Progenitor cell of endocrine pancreas (in vitro differentiated cells): Measurements from ENCODE around the gene IFI6. TPM values are rescaled to one million over a fixed set of nuclear protein-coding genes. Genes with fewer than 3 reads are reported as not detected.
"Not testable (repeated sequence)": the region's sequence is repeated elsewhere in the genome, so short reads cannot be mapped to it uniquely, and the experiment has no call there.

Experiments used
- DNase-seq: peaks from one replicate; pipeline ENCODE4 v3.0.0; 2021; ENCODE audit warnings: low spot score; ENCODE audit not compliant: unreplicated experiment
- H3K27ac Mint-ChIP-seq: 2 replicates; pipeline ENCODE4 v1.8.0; 2021; ENCODE audit warnings: mild to moderate bottlenecking, moderate library complexity, mixed read lengths
- H3K27me3 Mint-ChIP-seq: 2 replicates; pipeline ENCODE4 v1.8.0; 2021; ENCODE audit warnings: mixed read lengths
- H3K36me3 Mint-ChIP-seq: 2 replicates; pipeline ENCODE4 v1.8.0; 2022; ENCODE audit warnings: mixed read lengths; ENCODE audit not compliant: insufficient read depth
- H3K4me1 Mint-ChIP-seq: 2 replicates; pipeline ENCODE4 v1.8.0; 2021; ENCODE audit warnings: low read depth, mixed read lengths
- H3K4me3 Mint-ChIP-seq: 2 replicates; pipeline ENCODE4 v1.8.0; 2021; ENCODE audit warnings: low read depth, mild to moderate bottlenecking, moderate library complexity, mixed read lengths
- H3K9me3 Mint-ChIP-seq: 2 replicates; pipeline ENCODE4 v1.8.0; 2021; ENCODE audit warnings: low read depth, mixed read lengths
- total RNA-seq: library from RNA; stranded (reverse); gene quantifications from 2 replicates; pipeline ENCODE4 v1.2.1, GENCODE V29; 2021
- TF ChIP-seq, protein P1 (sequence below): fragments of 200-600 bp; sonication (generic); IDR thresholded peaks from one replicate; pipeline ENCODE4 v1.5.0; 2021; ENCODE audit warnings: antibody characterized with exemption, mild to moderate bottlenecking; ENCODE audit not compliant: unreplicated experiment

The IFI6 gene
- total RNA-seq, 1 donor from 2014 or later: 4.4 TPM

GRCh38 chr1:27621051-27621920 is 50.7 kb downstream of the IFI6 start:
- no peaks in the 10 kb centered on the region for H3K9me3 Mint-ChIP-seq
- no peaks in the 10 kb centered on the region for H3K36me3 Mint-ChIP-seq
- H3K27ac Mint-ChIP-seq: no peak overlapping the region
- H3K27me3 Mint-ChIP-seq: peaks cover 19% of the 10 kb centered on the region
- TF ChIP-seq, protein P1, sequence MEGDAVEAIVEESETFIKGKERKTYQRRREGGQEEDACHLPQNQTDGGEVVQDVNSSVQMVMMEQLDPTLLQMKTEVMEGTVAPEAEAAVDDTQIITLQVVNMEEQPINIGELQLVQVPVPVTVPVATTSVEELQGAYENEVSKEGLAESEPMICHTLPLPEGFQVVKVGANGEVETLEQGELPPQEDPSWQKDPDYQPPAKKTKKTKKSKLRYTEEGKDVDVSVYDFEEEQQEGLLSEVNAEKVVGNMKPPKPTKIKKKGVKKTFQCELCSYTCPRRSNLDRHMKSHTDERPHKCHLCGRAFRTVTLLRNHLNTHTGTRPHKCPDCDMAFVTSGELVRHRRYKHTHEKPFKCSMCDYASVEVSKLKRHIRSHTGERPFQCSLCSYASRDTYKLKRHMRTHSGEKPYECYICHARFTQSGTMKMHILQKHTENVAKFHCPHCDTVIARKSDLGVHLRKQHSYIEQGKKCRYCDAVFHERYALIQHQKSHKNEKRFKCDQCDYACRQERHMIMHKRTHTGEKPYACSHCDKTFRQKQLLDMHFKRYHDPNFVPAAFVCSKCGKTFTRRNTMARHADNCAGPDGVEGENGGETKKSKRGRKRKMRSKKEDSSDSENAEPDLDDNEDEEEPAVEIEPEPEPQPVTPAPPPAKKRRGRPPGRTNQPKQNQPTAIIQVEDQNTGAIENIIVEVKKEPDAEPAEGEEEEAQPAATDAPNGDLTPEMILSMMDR: no peak
- no peak overlapping the region for H3K4me3 Mint-ChIP-seq
- DNase-seq: no peak
- H3K4me1 Mint-ChIP-seq: no peaks in the 10 kb centered on the region

DNA sequence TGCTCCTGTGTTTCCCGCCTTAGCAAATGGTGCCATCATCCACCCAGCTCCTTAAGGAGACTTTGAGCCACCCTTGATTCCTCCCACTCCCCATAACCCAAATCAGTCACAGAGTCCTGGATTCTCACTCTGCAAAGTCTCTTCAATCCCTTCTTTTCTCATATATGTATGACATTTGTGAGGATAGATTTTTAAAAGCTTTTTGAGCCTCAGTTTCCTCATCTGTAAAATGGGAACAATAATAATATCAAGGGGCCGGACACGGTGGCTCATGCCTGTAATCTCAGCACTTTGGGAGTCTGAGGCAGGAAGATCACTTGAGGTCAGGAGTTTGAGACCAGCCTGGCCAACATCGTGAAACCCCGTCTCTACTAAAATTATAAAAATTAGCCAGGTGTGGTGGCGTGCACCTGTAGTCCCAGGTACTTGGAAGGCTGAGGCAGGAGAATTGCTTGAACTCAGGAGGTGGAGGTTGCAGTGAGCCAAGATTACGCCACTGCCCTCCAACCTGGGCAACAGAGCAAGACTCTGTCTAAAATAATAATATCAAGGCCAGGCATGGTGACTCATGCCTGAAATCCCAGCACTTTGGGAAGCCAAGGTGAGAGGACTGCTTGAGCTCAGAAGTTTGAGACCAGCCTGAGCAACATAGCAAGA is 52.1 kb downstream of the IFI6 start:
- H3K36me3 Mint-ChIP-seq, DNase-seq, H3K27ac Mint-ChIP-seq, H3K4me3 Mint-ChIP-seq, H3K9me3 Mint-ChIP-seq, H3K4me1 Mint-ChIP-seq: not testable (repeated sequence)
- H3K27me3 Mint-ChIP-seq: peaks cover 27% of the 10 kb centered on the region

GRCh38 chr1:27618341-27619082 is 53.5 kb downstream of the IFI6 start:
- DNase-seq: no peak
- H3K27me3 Mint-ChIP-seq: peaks cover 30% of the 10 kb centered on the region
- H3K9me3 Mint-ChIP-seq: no peaks in the 10 kb centered on the region
- peaks cover 5% of the 10 kb centered on the region for H3K4me1 Mint-ChIP-seq
- no peak overlapping the region for H3K27ac Mint-ChIP-seq
- TF ChIP-seq, protein P1: no peak
- no peaks in the 10 kb centered on the region for H3K36me3 Mint-ChIP-seq
- H3K4me3 Mint-ChIP-seq: no peak overlapping the region

DNA sequence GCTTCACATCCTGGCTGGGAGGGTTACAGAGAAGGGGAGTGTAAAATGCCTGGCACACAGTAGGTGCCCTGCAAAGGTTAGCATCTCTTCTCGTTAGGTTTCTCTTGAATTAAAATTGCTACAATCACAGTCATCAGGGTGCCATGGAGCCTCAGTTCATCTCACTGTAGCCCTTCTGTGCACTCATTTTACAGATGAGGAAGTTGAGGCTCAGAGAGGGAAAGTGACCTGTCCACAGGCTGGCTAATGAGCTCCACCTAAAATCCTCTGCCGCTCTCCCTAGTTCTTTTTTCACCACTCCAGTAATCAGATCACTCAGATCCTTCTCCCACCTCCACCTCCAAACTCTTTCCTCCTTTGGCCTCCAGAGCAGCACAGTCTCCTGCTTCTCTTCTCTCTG is 54.6 kb downstream of the IFI6 start:
- DNase-seq: no peak
- peaks cover 31% of the 10 kb centered on the region for H3K27me3 Mint-ChIP-seq
- no peak overlapping the region for H3K4me3 Mint-ChIP-seq
- no peaks in the 10 kb centered on the region for H3K9me3 Mint-ChIP-seq
- H3K4me1 Mint-ChIP-seq: peaks cover 5% of the 10 kb centered on the region
- H3K27ac Mint-ChIP-seq: no peak overlapping the region
- TF ChIP-seq, protein P1: no peak
- H3K36me3 Mint-ChIP-seq: no peaks in the 10 kb centered on the region

- Mint-ChIP-seq H3K27me3 (peaks cover 34% of the 10 kb centered on the region), H3K36me3 (no peaks in the 10 kb centered on the region), H3K27ac (no peak overlapping the region), H3K4me3 (no peak overlapping the region), H3K4me1 (peaks cover 5% of the 10 kb centered on the region), H3K9me3 (no peaks in the 10 kb centered on the region)
- no peak for DNase-seq
- TF ChIP-seq, protein P1: no peak
These were observed 55.6 kb downstream of the IFI6 start for GRCh38 chr1:27616441-27616840.

Other genes with a start within 250 kb of the IFI6 start
- gene WASF2, start 182.0 kb downstream of the IFI6 start, total RNA-seq: 74.6 and 76.9 TPM in 2 replicates
- 53.3 and 56.3 TPM in 2 replicates for gene AHDC1, start 68.0 kb downstream of the IFI6 start, total RNA-seq
- gene FGR, start 37.0 kb downstream of the IFI6 start, total RNA-seq: not detected in 2 replicates
- gene FAM76A, start 53.8 kb upstream of the IFI6 start, total RNA-seq: 14.7 and 15.2 TPM in 2 replicates
- 24.3 and 26.1 TPM in 2 replicates for gene STX12, start 101.0 kb upstream of the IFI6 start, total RNA-seq
- 50.4 and 52.5 TPM in 2 replicates for gene PPP1R8, start 158.6 kb upstream of the IFI6 start, total RNA-seq
- 3.0 and 3.3 TPM in 2 replicates for gene THEMIS2, start 200.4 kb upstream of the IFI6 start, total RNA-seq
- 34.8 and 37.2 TPM in 2 replicates for gene RPA2, start 242.4 kb upstream of the IFI6 start, total RNA-seq